Suprapubic skin (tissue), 4 donors: Measurements from ENCODE around the gene GSTA5. TPM values are rescaled to one million over a fixed set of nuclear protein-coding genes. Genes with fewer than 3 reads are reported as not detected.
"Not testable (repeated sequence)": the region's sequence is repeated elsewhere in the genome, so short reads cannot be mapped to it uniquely, and the experiment has no call there.

Source experiments
- DNase-seq, 2 donors: peaks; one replicate each; pipeline ENCODE4 v3.0.0-alpha.2; 2019; ENCODE audit warnings: low spot score in 2 of 2
- H3K27ac ChIP-seq: fragments of 200-600 bp; sonication (generic); one replicate; pipeline ENCODE4 v1.5.1; 2019
- H3K27me3 ChIP-seq: fragments of 200-600 bp; sonication (generic); one replicate; pipeline ENCODE4 v1.5.1; 2019
- H3K36me3 ChIP-seq: fragments of 200-600 bp; sonication (generic); one replicate; pipeline ENCODE4 v1.5.1; 2019
- H3K4me1 ChIP-seq: fragments of 200-600 bp; sonication (generic); one replicate; pipeline ENCODE4 v1.5.1; 2019
- H3K4me3 ChIP-seq: fragments of 200-600 bp; sonication (generic); one replicate; pipeline ENCODE4 v1.5.1; 2019; ENCODE audit warnings: mild to moderate bottlenecking
- H3K9me3 ChIP-seq: fragments of 200-600 bp; sonication (generic); one replicate; pipeline ENCODE4 v1.5.1; 2019
- EP300 ChIP-seq: sonication (generic); formaldehyde crosslinking; IDR thresholded peaks from one replicate; pipeline ENCODE4 v1.6.1; 2017; ENCODE audit warnings: antibody characterized with exemption
- POLR2A ChIP-seq, 2 donors: fragments of 450-650 bp; IDR thresholded peaks; one replicate each; pipeline ENCODE4 v1.6.1; 2017; ENCODE audit warnings: antibody characterized with exemption in 2 of 2, mild to moderate bottlenecking in 2 of 2, moderate library complexity in 2 of 2
- POLR2AphosphoS5 ChIP-seq, 3 donors: sonication (generic); formaldehyde crosslinking; IDR thresholded peaks; one replicate each; pipeline ENCODE4 v1.6.1; 2017; ENCODE audit warnings: antibody characterized with exemption in 3 of 3
- WGBS: methylation state at CpG from one replicate; pipeline ENCODE4 v1.1.5; 2018; 5-methylcytosine and 5-hydroxymethylcytosine counted together
- total RNA-seq, 4 donors: library from RNA; depleted of rRNA; stranded (reverse); fragments of >200 nt; gene quantifications; one replicate each; pipeline ENCODE4 v1.1.0, GENCODE V29; 2016
- TF ChIP-seq, protein P1 (sequence below), 2 donors: fragments of 200-600 bp in 1 of 2; fragments of 450-650 bp in 1 of 2; sonication (generic) in 1 of 2; IDR thresholded peaks; one replicate each; pipeline ENCODE4 v1.5.1; 2016 to 2019; ENCODE audit warnings: antibody characterized with exemption in 2 of 2, mild to moderate bottlenecking in 1 of 2, moderate library complexity in 1 of 2

GSTA5 gene
- total RNA-seq, 4 donors from 2014 or later, result not detected

DNA sequence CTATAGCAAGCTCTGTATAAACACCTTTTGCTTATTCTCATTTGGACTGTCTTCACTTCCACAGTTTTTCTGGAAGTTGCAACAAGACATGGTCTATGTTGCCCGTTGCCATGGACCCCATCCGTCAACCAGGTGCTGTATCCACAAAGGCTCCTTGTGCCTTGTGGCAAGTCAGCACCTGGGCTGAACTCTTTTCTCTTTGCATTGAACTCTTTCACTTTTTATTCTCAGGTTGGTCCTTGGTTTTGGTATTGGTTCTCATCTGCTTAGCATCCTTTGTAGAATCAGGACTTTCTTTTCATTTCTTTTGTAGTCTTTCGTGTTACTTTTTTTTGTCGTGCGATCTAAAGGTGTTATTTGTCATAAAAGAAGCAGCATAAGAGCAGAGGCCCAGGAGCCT is 32.0 kb downstream of the GSTA5 start:
- TF ChIP-seq POLR2AphosphoS5 (IDR thresholded peaks at IDR 0.05) (no peak), EP300 (no peak), POLR2A (IDR thresholded peaks at IDR 0.05) (no peak)
- TF ChIP-seq, protein P1, sequence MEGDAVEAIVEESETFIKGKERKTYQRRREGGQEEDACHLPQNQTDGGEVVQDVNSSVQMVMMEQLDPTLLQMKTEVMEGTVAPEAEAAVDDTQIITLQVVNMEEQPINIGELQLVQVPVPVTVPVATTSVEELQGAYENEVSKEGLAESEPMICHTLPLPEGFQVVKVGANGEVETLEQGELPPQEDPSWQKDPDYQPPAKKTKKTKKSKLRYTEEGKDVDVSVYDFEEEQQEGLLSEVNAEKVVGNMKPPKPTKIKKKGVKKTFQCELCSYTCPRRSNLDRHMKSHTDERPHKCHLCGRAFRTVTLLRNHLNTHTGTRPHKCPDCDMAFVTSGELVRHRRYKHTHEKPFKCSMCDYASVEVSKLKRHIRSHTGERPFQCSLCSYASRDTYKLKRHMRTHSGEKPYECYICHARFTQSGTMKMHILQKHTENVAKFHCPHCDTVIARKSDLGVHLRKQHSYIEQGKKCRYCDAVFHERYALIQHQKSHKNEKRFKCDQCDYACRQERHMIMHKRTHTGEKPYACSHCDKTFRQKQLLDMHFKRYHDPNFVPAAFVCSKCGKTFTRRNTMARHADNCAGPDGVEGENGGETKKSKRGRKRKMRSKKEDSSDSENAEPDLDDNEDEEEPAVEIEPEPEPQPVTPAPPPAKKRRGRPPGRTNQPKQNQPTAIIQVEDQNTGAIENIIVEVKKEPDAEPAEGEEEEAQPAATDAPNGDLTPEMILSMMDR (IDR thresholded peaks at IDR 0.05), result no peak
- H3K4me1 ChIP-seq, result no peaks in the 10 kb centered on the region
- 91% methylated on average over 5 of the region's 5 CpGs for WGBS
- H3K27me3 ChIP-seq, result peaks cover 4% of the 10 kb centered on the region
- no peaks in the 10 kb centered on the region for H3K36me3 ChIP-seq
- no peak for DNase-seq
- no peak overlapping the region for H3K27ac ChIP-seq
- H3K4me3 ChIP-seq, result no peak overlapping the region
- no peaks in the 10 kb centered on the region for H3K9me3 ChIP-seq

DNA sequence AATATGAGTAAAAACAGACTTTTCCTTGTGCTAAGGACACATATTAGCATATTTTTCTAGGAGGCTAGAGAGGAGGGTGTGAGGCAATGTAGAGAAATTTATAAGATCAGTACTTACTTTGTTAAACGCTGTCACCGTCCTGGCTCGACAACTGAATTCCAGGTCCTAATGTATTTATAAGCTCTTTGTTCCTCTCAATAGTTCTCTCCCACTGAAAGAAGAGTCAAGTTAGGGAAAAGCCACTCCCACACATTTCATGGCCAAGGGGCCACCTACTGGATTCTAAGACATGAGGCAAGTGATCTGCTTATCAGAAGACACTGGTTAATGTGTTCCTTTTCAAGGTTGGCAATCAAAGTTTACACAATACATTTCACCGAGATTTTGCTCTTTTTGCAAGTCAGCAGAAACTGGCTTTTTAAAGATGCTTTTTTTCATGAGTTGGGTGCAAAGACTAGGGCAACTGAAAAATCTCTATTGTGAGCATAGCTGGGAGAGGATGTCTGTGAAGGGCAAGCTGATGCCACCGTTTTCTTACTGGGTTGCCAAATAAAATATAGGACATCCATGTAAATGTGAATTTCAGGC is 36.9 kb downstream of the GSTA5 start, which contains the start of gene GSTA1:
TSS of gene GSTA1 (minus strand) at position 149 of the 588 bp plus-strand sequence. CDS start 4,549 bp downstream, outside the sequence.
- H3K9me3 ChIP-seq, H3K4me3 ChIP-seq, H3K4me1 ChIP-seq, H3K27me3 ChIP-seq, DNase-seq, H3K27ac ChIP-seq, H3K36me3 ChIP-seq: not testable (repeated sequence)
- WGBS, result 67% methylated on average over 5 of the region's 5 CpGs

DNA sequence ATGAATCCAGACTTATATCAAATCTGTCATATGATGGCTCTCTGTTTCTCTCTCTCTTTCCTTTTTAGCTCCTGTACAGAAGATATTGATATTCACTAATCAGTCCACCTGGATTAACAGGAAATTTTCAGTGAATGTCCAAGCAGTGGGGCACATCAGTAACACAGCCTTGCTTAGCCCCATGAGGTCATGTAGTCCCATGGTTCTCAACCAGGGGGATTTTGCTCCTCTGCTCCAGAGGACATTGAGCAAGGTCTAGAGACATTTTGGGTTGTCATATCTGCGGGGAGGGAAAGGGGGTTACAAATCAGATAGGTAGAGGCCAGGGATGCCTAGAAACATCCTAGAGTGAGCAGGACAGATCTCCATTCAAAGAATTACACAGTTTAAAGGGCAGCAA is 37.8 kb downstream of the GSTA5 start:
- Histone ChIP-seq H3K4me3 (no peak overlapping the region), H3K4me1 (no peaks in the 10 kb centered on the region), H3K9me3 (no peaks in the 10 kb centered on the region), H3K36me3 (no peaks in the 10 kb centered on the region), H3K27ac (no peak overlapping the region), H3K27me3 (peaks cover 4% of the 10 kb centered on the region)
- TF ChIP-seq EP300 (no peak), POLR2AphosphoS5 (IDR thresholded peaks at IDR 0.05) (no peak), POLR2A (IDR thresholded peaks at IDR 0.05) (no peak)
- TF ChIP-seq, protein P1 (IDR thresholded peaks at IDR 0.05), result no peak
- WGBS, result 84% methylated on average over 1 of the region's 1 CpG
- DNase-seq, result no peak

DNA sequence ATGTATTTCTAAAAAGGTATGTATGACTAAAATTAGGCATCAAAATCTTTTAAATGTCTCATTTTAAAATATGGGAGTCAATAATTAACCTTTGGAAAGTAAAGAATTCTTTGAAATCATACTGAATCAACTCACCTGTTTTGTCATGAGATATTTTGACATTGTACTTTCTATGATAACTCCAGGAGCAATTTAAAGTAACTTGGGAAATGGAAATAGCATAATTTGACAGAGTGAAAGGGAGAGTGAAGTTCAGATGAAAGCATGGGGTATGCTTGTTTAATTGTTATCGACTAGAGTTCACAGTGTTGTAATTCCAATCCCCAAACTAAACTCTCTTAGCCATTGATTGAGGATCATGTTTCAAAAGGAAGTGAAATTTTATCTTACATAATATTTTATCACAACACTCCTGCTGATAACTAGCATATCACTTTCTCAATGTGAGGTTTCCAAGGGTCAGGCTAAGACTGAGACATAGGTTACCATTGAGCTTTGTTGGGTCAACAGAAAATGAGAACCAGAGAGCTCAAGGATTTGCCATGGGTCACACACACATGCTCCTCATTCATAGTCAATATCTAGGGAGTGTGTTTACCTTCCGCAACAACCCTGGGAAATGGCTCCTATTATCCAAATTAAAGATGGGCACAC is 39.3 kb downstream of the GSTA5 start:
- TF ChIP-seq POLR2A (IDR thresholded peaks at IDR 0.05), result no peak
- no peak for TF ChIP-seq EP300
- no peak for TF ChIP-seq POLR2AphosphoS5 (IDR thresholded peaks at IDR 0.05)
- TF ChIP-seq, protein P1 (IDR thresholded peaks at IDR 0.05), result no peak

DNA sequence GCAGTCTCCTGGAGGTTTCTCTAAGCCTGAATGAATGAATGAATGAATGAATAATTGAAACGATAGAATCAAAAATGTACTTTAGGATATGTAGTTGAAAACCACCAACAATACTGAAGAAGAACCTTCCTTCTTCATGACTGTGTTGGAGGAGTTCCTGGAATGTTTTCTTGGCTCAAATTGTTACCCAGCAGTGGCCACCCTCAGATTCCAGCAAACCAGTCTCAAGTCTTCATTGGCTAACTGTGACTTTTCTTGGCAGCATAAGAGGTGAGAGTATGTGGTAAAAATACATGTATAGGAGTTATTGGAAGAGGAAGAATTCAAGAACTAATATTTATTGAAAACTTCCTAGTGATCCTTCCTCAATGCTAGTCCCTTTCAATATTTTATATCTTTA is 41.3 kb downstream of the GSTA5 start:
- WGBS, result 55% methylated on average over 1 of the region's 1 CpG
- H3K4me3 ChIP-seq, H3K27me3 ChIP-seq, H3K27ac ChIP-seq, H3K36me3 ChIP-seq, H3K4me1 ChIP-seq, DNase-seq, H3K9me3 ChIP-seq: not testable (repeated sequence)

More for the DNA sequence above, 39.3 kb downstream of the GSTA5 start:
- H3K27me3 ChIP-seq, result peaks cover under 1% of the 10 kb centered on the region
- no peak overlapping the region for H3K27ac ChIP-seq
- no peaks in the 10 kb centered on the region for H3K4me1 ChIP-seq
- 86% methylated on average over 2 of the region's 2 CpGs for WGBS
- H3K9me3 ChIP-seq, result no peaks in the 10 kb centered on the region
- no peaks in the 10 kb centered on the region for H3K36me3 ChIP-seq
- no peak for DNase-seq
- no peak overlapping the region for H3K4me3 ChIP-seq

DNA sequence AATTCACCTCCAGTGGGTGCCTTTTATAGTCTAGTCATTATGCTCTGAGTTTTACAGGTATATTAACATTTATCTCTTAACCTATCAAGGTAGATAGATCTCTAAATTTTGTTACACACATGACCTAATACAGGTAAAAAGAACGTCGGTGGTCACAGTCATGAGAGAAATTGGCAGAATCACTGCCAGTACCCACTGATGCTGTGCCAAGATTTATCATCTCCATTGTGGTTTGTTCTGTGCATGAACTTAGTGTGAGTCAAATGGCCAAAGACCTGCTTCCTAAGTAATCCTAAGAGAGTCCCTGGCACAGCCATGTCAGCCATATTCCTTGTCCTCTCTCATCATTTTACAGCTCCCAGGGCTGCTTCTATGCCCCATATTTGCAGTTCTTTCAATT is 46.2 kb downstream of the GSTA5 start:
- DNase-seq, H3K4me1 ChIP-seq, H3K27me3 ChIP-seq, H3K27ac ChIP-seq, H3K4me3 ChIP-seq, H3K9me3 ChIP-seq, H3K36me3 ChIP-seq: not testable (repeated sequence)
- WGBS, result 81% methylated on average over 2 of the region's 2 CpGs

DNA sequence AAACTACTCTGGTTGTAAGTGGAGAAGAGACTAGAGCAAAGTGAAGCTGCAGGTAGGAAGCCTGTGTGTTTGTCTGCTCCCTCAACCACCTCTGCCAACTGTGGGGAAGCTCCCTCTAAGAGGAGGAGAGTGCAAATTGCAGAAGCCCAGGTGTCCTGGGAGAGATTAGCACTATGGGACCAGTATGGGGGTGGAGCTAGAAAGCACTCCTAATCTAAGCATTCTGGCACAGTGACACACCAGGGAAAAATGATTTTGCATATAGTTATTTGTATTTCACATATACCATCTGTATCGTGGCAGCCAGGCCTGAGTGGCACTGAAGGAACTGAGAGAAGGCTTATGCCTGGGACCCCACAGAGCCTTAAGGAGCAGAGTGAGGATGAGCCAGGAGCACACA is 49.8 kb downstream of the GSTA5 start:
- Histone ChIP-seq H3K27me3 (no peaks in the 10 kb centered on the region), H3K4me1 (no peaks in the 10 kb centered on the region), H3K9me3 (no peaks in the 10 kb centered on the region), H3K27ac (no peak overlapping the region), H3K4me3 (no peak overlapping the region), H3K36me3 (no peaks in the 10 kb centered on the region)
- DNase-seq, result no peak
- 0% methylated on average over 1 of the region's 1 CpG for WGBS
- TF ChIP-seq EP300 (no peak), POLR2A (IDR thresholded peaks at IDR 0.05) (no peak), POLR2AphosphoS5 (IDR thresholded peaks at IDR 0.05) (no peak)
- TF ChIP-seq, protein P1 (IDR thresholded peaks at IDR 0.05), result no peak

DNA sequence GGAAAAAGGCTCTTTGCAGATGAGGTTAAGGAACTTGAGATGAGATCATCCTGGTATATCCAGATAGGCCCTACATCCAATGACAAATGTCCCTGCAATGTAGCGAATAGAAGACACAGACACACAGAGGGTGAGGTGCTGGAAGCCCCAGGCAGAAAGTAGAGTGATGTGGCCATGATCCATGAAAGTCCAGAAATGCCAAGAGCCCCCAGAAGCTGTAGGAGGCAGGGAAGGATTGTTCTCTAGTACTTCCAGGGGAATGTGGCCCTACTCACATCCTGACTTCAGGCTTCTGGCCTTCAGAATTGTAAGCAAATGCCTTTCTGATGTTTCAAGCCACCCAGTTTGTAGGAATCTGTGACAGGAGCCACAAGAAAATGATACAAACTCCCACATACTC is 51.0 kb downstream of the GSTA5 start:
- not testable (repeated sequence) for H3K27me3 ChIP-seq, H3K36me3 ChIP-seq, H3K27ac ChIP-seq, H3K4me1 ChIP-seq, H3K9me3 ChIP-seq, H3K4me3 ChIP-seq, DNase-seq
- 100% methylated on average over 1 of the region's 1 CpG for WGBS
